Gastroesophageal sphincter (tissue), 3 donors: ENCODE measurements around the gene PIP4K2A.

Experiments
- CTCF ChIP-seq, 4 experiments: fragments of 200-600 bp in 2 of 4; fragments of 450-650 bp in 2 of 4; sonication (generic) in 1 of 4; IDR thresholded peaks; one replicate each; pipeline ENCODE4 v1.5.1; 2017 to 2019; ENCODE audit warnings: antibody characterized with exemption in 4 of 4, mild to moderate bottlenecking in 2 of 4, moderate library complexity in 2 of 4
- EP300 ChIP-seq: sonication (generic); formaldehyde crosslinking; IDR thresholded peaks from one replicate; pipeline ENCODE4 v1.6.1; 2017; ENCODE audit warnings: antibody characterized with exemption, mild to moderate bottlenecking
- POLR2A ChIP-seq, 2 donors: fragments of 450-650 bp; IDR thresholded peaks; one replicate each; pipeline ENCODE4 v1.6.1; 2017; ENCODE audit warnings: antibody characterized with exemption in 2 of 2, mild to moderate bottlenecking in 2 of 2, moderate library complexity in 1 of 2
- POLR2AphosphoS5 ChIP-seq: sonication (generic); formaldehyde crosslinking; IDR thresholded peaks from one replicate; pipeline ENCODE4 v1.6.1; 2017; ENCODE audit warnings: antibody characterized with exemption

GRCh38 chr10:22643116-22643515 lies 71.3 kb downstream of the PIP4K2A start:
- TF ChIP-seq EP300 = no peak
- TF ChIP-seq CTCF (IDR thresholded peaks at IDR 0.05) = no peak
- TF ChIP-seq POLR2A (IDR thresholded peaks at IDR 0.05) = no peak
- TF ChIP-seq POLR2AphosphoS5 = no peak
